ENCODE results near the gene SEPHS1.

- TF ChIP-seq CTCF (IDR thresholded peaks at IDR 0.05) (no peak), POLR2A (IDR thresholded peaks at IDR 0.05) (no peak)
Observed at GRCh38 chr10:13268310-13268709, 79.8 kb downstream of the SEPHS1 start.

Measured in Peyer's patch (tissue), 4 donors.